ENCODE results near the gene LHFPL2.

The LHFPL2 gene

GRCh38 chr5:78594610-78595457 lies 53.7 kb downstream of the LHFPL2 start:
- DNase-seq (ENCODE audit: low spot score), result no peak

- DNase-seq (ENCODE audit: low spot score), result no peak
Measured at GRCh38 chr5:78594021-78594420, 54.6 kb downstream of the LHFPL2 start.

DNA sequence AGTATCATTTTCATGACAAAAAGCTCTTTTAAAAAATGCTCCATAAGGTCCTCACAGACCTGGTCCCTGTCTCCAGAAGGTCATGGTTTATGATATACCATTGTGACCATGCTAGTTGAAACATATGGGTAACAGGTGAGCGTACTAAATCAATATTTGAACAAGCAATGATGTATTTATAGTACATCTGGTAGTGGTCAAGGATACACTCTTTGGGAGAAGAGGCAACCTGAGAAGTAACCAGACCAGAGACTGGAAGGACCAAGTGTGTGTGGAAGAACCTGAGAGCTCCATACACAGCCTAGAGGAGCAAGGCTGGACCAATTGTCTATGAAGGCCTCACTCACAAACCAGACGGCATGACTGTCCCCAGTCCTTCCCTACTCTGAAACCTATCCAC lies 55.1 kb downstream of the LHFPL2 start:
- no peak for DNase-seq (ENCODE audit: low spot score)

DNA sequence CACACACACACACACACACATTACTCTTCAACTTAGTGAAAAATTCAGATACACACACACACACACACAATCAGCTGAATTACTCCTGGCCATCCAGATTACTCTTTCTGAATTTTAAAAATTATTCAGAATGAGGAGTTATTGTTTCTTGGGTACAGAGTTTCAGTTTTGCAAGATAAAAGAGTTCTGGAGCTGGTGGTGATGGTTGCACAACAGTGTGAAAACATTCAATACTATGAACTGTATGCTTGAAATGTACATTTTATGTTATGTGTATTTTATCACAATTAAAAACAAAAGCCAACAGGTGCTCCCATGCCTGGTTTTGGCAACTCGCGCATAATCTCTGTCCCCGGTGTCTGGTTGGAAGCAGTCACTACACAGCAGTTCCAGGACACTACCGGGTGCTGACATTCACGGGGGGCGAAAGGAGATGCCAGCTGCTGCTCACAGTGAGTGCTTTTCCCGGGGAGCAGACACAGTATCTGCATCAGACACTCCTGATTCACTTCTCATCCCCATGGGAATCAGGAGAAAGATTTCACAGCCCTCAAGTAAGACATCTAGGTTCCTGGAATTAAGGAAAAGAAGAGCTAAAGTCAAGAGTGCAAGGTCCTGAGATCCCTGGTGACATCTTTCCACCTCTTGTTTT lies 55.7 kb downstream of the LHFPL2 start:
- no peak for DNase-seq (ENCODE audit: low spot score)

- DNase-seq (ENCODE audit: low spot score), result no peak
Measured at GRCh38 chr5:78591972-78592700, 56.4 kb downstream of the LHFPL2 start.

GRCh38 chr5:78591138-78591612 lies 57.4 kb downstream of the LHFPL2 start:
- no peak for DNase-seq (ENCODE audit: low spot score)

DNA sequence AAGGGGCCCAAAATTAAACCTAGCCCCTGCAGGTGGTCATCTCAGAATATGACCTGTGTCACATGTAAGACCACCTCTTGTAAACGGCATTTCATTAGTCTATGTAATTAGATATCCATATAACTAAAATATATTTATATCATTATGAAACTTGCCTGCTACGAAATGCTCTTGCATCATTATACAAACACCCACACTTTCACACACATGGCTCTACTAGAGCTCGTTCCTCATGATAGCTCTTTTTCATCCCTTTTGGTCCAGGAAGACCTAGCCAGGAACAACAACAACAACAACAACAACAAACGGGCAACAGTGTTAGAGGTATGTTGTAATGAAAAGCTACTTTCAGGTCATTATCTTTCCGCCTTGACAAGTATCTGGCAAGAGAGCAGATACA lies 58.6 kb downstream of the LHFPL2 start:
- no peak for DNase-seq (ENCODE audit: low spot score)

- DNase-seq (ENCODE audit: low spot score), result no peak
Measured at GRCh38 chr5:78588507-78588906, 60.1 kb downstream of the LHFPL2 start.

GRCh38 chr5:78587775-78588291 lies 60.7 kb downstream of the LHFPL2 start:
- no peak for DNase-seq (ENCODE audit: low spot score)

DNA sequence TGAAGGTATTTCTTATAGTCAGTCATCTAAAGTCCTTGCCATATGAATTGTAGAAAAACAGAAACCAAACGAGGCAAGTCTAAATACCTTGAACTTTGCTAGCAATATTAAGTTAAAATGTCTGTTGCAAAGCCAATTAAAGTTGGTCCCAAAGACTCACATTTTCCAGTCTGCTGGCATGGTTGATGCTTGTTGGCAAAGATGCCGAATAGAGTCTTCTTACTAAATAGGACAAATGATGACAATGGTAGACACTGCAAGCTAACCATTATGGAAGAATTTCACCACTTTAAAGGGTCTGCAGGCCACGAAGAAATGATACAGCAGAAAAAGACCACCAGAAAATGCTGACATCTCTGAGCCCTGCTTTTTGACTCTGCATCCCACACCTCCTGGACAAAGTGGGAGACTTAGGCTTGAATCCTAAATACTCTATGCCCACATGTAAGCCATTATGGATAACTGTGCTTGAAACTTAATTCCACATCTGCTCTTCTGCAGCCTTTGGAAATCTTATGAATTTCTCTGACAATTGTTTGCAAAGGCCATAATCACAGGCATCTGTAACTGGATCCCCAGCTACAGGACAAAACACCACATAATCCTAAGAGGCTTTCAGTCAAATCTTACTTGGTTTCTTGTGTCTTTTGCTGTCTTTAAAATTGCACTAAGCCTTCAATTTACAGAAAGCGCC lies 61.3 kb downstream of the LHFPL2 start:
- DNase-seq (ENCODE audit: low spot score), result no peak

DNA sequence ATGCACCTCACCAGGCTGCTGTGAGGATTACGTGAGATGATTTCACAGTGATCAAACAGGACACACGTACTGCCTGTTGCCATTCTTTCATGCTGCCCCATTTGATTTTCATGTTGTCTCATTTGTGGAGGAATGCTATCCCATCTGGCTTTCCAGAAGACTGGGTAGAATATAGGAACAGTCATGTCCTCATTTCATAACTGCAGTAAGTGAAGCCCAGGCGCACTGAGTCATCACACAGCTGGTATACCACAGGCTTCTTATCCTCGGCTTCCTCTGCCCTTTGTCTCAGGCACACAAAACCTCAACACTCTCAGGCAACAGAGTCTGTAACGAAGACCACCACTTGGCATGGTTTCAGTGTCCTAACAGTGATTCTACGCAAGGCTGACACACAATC lies 62.3 kb downstream of the LHFPL2 start:
- no peak for DNase-seq (ENCODE audit: low spot score)

DNA sequence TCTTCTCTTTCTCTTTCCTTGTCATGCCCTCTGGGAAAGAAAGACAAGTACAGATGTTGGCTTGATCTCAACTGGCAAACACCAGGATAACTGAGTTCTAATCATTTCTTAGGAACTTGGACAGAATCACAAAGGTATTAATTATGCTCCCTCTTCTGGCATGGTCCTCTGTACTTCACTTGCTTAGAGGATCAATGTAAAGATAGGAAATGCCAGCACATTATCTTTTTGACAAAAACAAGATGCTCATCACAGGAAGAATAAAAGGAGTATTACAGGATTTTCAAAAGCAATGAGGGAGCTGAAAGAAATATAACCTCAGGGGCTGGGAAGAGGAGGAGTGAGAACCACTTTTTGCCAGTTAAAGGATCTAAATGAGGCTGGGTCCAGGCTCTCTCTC lies 70.6 kb downstream of the LHFPL2 start:
- no peak for DNase-seq (ENCODE audit: low spot score)

DNA sequence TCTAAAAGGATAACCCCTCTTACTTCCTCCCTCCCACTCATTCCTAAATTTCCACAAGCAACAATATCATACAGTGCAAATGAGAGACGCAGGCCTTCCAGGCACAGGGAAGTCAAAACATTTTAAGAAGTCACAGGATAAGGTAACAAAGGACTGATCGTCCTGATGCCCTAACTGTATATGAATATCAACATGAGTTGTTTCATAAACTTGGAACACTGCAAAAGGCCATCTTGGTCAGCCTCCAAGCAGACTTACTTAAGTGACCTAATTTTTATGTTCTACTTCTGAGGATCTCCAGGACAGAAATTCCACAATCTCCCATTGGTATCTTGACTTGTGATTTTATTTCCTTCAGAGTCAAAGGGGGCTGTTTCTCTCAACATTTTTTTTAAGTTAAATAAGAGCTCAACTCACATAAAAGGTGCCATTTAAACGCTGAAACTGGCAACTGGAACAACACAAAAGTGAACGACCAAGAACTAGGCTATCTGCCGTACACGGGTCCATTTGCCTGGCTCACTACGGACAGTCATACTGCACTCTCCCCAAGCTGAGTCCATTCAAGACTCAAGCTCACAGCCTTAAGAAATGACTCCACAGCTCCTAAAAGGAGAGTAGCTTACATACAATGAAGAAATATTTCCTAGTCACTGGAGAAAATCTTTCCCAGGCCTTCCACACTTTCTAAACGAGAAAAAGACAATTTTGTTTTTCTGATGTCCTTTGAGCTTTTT lies 71.3 kb downstream of the LHFPL2 start:
- no peak for DNase-seq (ENCODE audit: low spot score)

- DNase-seq (ENCODE audit: low spot score), result no peak
Measured at GRCh38 chr5:78576376-78576775, 72.2 kb downstream of the LHFPL2 start.

DNA sequence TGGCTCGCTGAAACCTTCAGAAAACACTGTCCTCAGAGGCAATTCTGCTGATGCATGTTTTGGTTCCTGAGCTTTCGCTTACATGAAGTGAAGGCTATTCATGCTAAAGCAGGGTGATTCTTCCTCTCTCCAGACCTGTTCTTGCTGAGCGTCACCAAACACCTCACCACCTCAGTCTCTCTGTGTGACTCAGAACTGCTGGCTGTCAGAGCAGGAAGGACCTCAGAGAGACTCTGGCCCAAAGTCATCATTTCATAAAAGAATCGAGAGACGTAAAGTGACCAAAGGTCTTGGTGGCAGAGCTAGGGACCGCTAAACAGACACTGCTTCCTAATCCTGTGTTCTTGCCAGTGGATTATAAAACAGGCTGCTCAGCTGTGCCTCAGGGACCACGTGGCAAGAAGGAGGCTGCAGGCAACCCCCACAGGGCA lies 73.8 kb downstream of the LHFPL2 start:
- no peak for DNase-seq (ENCODE audit: low spot score)

DNA sequence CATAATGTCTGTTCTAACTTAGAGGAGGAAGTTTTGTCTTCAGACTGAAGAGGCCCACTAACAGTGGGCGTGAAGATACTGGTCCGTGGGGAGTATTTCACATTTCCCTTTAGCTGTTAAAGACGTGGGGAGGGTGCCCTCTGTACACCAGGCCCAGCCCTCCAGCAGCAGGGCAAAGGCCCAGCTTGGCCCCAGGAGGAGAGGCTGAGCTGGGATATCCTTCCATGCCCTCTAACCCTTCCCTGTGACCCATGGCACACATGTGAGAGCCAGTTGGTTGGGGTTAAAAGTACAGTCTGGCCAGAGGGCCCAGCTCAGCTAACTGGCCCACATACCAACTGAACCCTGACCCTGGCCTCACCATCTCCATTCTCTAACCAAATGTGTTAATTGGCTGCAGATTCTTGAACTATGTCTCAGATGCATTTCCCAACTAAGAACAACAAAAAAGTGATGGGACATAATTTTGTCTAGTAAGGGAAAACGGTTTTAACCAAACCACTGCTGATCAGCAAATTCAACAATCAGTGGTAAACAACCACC lies 74.4 kb downstream of the LHFPL2 start:
- DNase-seq (ENCODE audit: low spot score), result peak; percentile 54

- no peak for DNase-seq (ENCODE audit: low spot score)
Measured at GRCh38 chr5:78573318-78573717, 75.3 kb downstream of the LHFPL2 start.

DNA sequence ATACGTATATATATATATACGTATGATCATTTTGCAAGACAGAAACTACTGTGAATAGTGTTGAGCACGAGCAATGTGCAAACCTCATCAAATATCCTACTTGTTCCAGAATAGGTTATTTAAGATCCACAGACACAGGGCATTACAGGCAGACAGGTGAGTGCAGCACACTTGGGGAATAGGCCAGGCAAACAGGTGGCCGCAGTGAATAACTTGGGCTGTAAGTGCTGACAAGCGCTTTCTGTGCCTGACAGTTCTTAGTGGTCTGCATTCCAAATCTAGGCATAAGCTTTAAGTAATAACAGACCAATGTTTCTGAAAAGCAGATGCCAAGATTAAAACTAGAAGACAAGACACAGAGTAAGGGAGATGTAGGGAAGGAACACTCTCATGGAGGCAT lies 77.9 kb downstream of the LHFPL2 start:
- DNase-seq (ENCODE audit: low spot score), result no peak

GRCh38 chr5:78569441-78569840 lies 79.1 kb downstream of the LHFPL2 start:
- DNase-seq (ENCODE audit: low spot score), result no peak

- DNase-seq (ENCODE audit: low spot score), result no peak
Measured at GRCh38 chr5:78568676-78569075, 79.9 kb downstream of the LHFPL2 start.

- no peak for DNase-seq (ENCODE audit: low spot score)
Measured at GRCh38 chr5:78568212-78568611, 80.4 kb downstream of the LHFPL2 start.

Data from germinal center (tissue), 1 donor.